ENCODE data around the gene TMEM147.

The TMEM147 gene

GRCh38 chr19:35534803-35535480 is 10.5 kb upstream of the TMEM147 start:
- no peak overlapping the region for H3K4me3 ChIP-seq (ENCODE audit: low read depth, low read length)
- in situ Hi-C loops (cut with HindIII; ENCODE audit: low sequenced_read_pairs) = no loop called here
- no peak for TF ChIP-seq CTCF (IDR thresholded peaks at IDR 0.05; ENCODE audit: low read depth, low read length)
- DNase-seq (ENCODE audit: low read depth, low spot score) = no peak

GRCh38 chr19:35539314-35539713 is 6.1 kb upstream of the TMEM147 start:
- TF ChIP-seq CTCF (IDR thresholded peaks at IDR 0.05; ENCODE audit: low read depth, low read length) = no peak
- in situ Hi-C loops (cut with HindIII; ENCODE audit: low sequenced_read_pairs) = no loop called here
- DNase-seq (ENCODE audit: low read depth, low spot score) = no peak
- no peak overlapping the region for H3K4me3 ChIP-seq (ENCODE audit: low read depth, low read length)

GRCh38 chr19:35539850-35540249 is 5.6 kb upstream of the TMEM147 start:
- no peak for DNase-seq (ENCODE audit: low read depth, low spot score)
- no peak for TF ChIP-seq CTCF (IDR thresholded peaks at IDR 0.05; ENCODE audit: low read depth, low read length)
- no peak overlapping the region for H3K4me3 ChIP-seq (ENCODE audit: low read depth, low read length)
- in situ Hi-C loops (cut with HindIII; ENCODE audit: low sequenced_read_pairs) = no loop called here

GRCh38 chr19:35540356-35540927 is 5.0 kb upstream of the TMEM147 start:
- DNase-seq (ENCODE audit: low read depth, low spot score) = no peak
- TF ChIP-seq CTCF (IDR thresholded peaks at IDR 0.05; ENCODE audit: low read depth, low read length) = no peak
- no peak overlapping the region for H3K4me3 ChIP-seq (ENCODE audit: low read depth, low read length)
- in situ Hi-C loops (cut with HindIII; ENCODE audit: low sequenced_read_pairs) = no loop called here

GRCh38 chr19:35542209-35542608 is 3.2 kb upstream of the TMEM147 start:
- no peak overlapping the region for H3K4me3 ChIP-seq (ENCODE audit: low read depth, low read length)
- no peak for TF ChIP-seq CTCF (IDR thresholded peaks at IDR 0.05; ENCODE audit: low read depth, low read length)
- no peak for DNase-seq (ENCODE audit: low read depth, low spot score)
- in situ Hi-C loops (cut with HindIII; ENCODE audit: low sequenced_read_pairs) = no loop called here

- no peak overlapping the region for H3K4me3 ChIP-seq (ENCODE audit: low read depth, low read length)
- no peak for DNase-seq (ENCODE audit: low read depth, low spot score)
- in situ Hi-C loops (cut with HindIII; ENCODE audit: low sequenced_read_pairs) = no loop called here
- TF ChIP-seq CTCF (IDR thresholded peaks at IDR 0.05; ENCODE audit: low read depth, low read length) = no peak
These were observed 1.9 kb upstream of the TMEM147 start for GRCh38 chr19:35543280-35544109.
